Measurements from ENCODE around the gene NYNRIN. TPM values are rescaled to one million over a fixed set of nuclear protein-coding genes. Genes with fewer than 3 reads are reported as not detected.

The NYNRIN gene
- total RNA-seq, 1 donor from 2014 or later = 23.1 TPM

DNA sequence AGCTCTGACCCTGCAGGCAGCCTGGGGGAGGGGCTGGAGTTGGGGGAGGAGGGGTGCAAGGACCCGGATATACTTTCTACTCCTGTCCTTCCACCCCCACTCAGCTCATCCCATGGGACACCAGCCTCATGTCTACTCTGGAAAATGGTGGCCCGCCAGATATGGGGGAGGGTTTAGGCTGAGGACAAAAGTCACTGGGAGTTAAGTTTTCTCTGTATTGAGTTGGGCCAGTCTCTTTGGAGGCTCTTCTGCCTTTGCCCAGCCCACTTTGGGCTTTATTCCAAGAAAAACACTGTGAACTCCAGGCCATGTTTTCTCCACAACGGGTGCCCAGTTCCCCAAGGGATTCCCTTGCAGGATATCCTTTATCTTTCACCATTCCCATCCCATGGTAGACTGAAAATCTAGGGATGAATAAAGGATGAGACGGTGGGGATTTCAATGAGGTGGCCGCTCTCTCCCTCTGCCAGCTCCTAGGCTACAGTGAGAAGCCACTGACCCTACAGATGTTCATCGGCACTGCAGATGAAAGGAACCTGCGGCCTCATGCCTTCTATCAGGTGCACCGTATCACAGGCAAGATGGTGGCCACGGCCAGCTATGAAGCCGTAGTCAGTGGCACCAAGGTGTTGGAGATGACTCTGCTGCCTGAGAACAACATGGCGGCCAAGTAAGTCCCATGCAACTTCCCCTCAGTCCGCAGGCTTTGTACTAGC lies 25.9 kb upstream of the NYNRIN start:
- no peak for DNase-seq (ENCODE audit: low spot score in 2 of 2)
- H3K36me3 ChIP-seq = peaks cover 3 to 50% of the 10 kb centered on the region in 2 donors
- TF ChIP-seq, protein P1, sequence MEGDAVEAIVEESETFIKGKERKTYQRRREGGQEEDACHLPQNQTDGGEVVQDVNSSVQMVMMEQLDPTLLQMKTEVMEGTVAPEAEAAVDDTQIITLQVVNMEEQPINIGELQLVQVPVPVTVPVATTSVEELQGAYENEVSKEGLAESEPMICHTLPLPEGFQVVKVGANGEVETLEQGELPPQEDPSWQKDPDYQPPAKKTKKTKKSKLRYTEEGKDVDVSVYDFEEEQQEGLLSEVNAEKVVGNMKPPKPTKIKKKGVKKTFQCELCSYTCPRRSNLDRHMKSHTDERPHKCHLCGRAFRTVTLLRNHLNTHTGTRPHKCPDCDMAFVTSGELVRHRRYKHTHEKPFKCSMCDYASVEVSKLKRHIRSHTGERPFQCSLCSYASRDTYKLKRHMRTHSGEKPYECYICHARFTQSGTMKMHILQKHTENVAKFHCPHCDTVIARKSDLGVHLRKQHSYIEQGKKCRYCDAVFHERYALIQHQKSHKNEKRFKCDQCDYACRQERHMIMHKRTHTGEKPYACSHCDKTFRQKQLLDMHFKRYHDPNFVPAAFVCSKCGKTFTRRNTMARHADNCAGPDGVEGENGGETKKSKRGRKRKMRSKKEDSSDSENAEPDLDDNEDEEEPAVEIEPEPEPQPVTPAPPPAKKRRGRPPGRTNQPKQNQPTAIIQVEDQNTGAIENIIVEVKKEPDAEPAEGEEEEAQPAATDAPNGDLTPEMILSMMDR (IDR thresholded peaks at IDR 0.05) = no peak
- H3K27me3 ChIP-seq = no peaks in the 10 kb centered on the region
- intact Hi-C loops (cut with DNase I) = no loop called here
- H3K9me3 ChIP-seq = no peaks in the 10 kb centered on the region
- peaks cover 0 to 3% of the 10 kb centered on the region in 2 donors for H3K4me1 ChIP-seq
- no peak overlapping the region for H3K27ac ChIP-seq
- no peak overlapping the region for H3K4me3 ChIP-seq

DNA sequence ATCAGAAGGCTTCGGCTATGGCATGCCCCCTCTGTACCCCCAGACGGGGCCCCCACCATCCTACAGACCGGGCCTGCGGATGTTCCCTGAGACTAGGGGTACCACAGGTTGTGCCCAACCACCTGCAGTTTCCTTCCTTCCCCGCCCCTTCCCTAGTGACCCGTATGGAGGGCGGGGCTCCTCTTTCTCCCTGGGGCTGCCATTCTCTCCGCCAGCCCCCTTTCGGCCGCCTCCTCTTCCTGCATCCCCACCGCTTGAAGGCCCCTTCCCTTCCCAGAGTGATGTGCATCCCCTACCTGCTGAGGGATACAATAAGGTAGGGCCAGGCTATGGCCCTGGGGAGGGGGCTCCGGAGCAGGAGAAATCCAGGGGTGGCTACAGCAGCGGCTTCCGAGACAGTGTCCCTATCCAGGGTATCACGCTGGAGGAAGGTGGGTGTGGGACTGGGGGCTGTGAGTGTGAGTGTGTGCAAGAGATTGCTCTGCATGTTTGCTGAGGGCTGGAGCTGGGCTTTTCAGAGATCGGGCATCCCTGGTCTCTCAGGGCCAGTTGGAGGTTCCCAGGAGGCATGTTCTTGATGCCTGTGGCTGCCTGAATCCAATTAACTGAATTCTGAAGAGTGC lies 22.2 kb upstream of the NYNRIN start:
- DNase-seq (ENCODE audit: low spot score in 2 of 2) = no peak
- Histone ChIP-seq H3K9me3 (no peaks in the 10 kb centered on the region), H3K27ac (no peak overlapping the region), H3K36me3 (peaks cover 3 to 50% of the 10 kb centered on the region in 2 donors), H3K27me3 (no peaks in the 10 kb centered on the region), H3K4me1 (peaks cover 0 to 3% of the 10 kb centered on the region in 2 donors), H3K4me3 (no peak overlapping the region)
- TF ChIP-seq, protein P1 (IDR thresholded peaks at IDR 0.05) = no peak
- intact Hi-C loops (cut with DNase I) = no loop called here

- H3K36me3 ChIP-seq = peaks cover 3 to 48% of the 10 kb centered on the region in 2 donors
- intact Hi-C loops (cut with DNase I) = no loop called here
- TF ChIP-seq, protein P1 (IDR thresholded peaks at IDR 0.05) = no peak
- peaks cover 0 to 3% of the 10 kb centered on the region in 2 donors for H3K4me1 ChIP-seq
- H3K9me3 ChIP-seq = no peaks in the 10 kb centered on the region
- no peak overlapping the region for H3K27ac ChIP-seq
- no peak overlapping the region for H3K4me3 ChIP-seq
- DNase-seq (ENCODE audit: low spot score in 2 of 2) = no peak
- H3K27me3 ChIP-seq = no peaks in the 10 kb centered on the region
Measured at GRCh38 chr14:24377126-24377525, 21.7 kb upstream of the NYNRIN start.

DNA sequence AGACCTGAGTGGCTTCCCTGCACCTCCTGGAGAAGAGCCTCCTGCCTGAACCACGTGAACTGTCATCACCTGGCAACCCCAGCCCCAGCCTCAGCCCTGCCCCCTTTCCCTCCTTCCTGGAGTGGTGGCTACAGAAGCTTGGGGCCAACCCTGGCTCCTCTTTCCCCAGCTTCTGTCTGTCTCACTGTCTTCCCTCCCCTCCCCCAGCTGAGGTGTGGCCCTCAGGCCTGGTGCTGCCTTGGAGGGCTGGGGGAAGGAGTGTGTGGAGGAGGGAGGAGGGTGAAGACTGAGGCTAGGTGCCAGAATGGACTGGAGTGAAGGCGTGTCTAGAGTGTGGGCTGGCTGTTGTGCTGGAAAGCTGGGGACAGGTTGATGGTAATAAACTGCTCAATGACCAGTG lies 21.1 kb upstream of the NYNRIN start:
- Histone ChIP-seq H3K36me3 (peaks cover 3 to 42% of the 10 kb centered on the region in 2 donors), H3K9me3 (no peaks in the 10 kb centered on the region), H3K27ac (no peak overlapping the region), H3K4me1 (no peaks in the 10 kb centered on the region), H3K4me3 (no peak overlapping the region), H3K27me3 (no peaks in the 10 kb centered on the region)
- no peak for DNase-seq (ENCODE audit: low spot score in 2 of 2)
- intact Hi-C loops (cut with DNase I) = no loop called here
- TF ChIP-seq, protein P1 (IDR thresholded peaks at IDR 0.05) = no peak

GRCh38 chr14:24378327-24378726 lies 20.5 kb upstream of the NYNRIN start:
- Histone ChIP-seq H3K4me3 (no peak overlapping the region), H3K9me3 (no peaks in the 10 kb centered on the region), H3K36me3 (peaks cover 3 to 36% of the 10 kb centered on the region in 2 donors), H3K4me1 (no peaks in the 10 kb centered on the region), H3K27me3 (no peaks in the 10 kb centered on the region), H3K27ac (no peak overlapping the region)
- no peak for DNase-seq (ENCODE audit: low spot score in 2 of 2)
- intact Hi-C loops (cut with DNase I) = no loop called here
- TF ChIP-seq, protein P1 (IDR thresholded peaks at IDR 0.05) = no peak
